ENCODE measurements around the gene DLL4.

DLL4 gene

DNA sequence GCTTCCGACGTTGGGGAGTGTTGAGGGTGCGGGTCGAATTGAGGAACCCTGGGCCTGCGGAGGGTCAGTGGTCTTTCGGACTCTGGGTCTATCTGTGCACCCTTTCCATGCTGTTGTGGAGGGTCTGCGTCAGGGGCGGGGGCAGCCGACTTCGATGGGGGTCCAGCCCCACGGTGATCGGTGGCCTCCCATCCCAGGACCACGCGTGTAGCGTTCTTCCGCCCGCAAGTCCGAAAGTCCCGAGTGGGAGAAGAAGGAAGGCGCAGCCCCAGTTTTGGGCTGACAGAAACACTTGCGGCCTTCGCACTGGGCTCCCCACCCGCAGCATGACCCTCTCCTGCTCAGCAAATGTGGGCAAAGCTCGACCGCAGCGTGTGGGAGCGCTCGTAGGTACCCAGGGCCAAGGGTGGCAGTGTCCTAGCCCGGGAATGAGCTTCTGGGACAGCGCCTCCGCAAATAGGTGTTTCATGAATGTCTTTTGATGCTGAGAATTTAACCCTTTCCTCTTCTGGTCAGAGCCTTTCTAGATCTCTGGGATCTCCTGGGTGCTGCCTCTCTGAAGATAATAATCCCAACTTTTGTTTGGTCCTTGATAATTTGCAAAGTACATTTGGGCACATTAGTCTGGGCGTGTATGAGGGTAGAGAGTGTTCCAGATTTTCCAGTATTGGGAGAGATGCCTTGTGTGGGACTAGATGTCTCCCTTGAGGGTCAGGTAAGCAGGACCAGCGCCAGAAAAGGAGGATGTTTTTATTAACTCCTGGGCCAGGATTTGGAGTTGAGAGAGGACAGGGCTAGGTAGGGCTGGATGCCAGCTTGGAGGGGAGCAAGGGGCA, 2.3 kb upstream of the DLL4 start:
- DNase-seq (ENCODE audit: low read depth in 2 of 2), result no peak

DNA sequence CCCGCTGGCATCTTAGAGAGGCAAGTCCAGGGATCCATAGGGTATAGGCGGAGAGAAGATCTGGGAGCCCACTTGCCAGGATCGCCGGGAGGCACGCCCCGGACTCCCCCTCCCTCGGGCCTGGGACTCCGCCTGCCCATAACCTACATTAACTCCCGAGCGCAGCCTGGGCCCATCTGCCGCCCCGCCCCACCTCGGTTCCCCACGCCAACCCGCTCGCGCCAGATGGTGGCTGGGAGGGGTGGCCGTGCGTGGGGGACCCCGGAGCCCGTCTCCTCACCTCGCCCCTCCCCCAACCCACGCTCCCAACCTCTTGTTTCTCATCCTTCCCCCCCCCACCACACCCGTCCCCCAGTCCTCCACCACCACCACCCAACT, 1.7 kb upstream of the DLL4 start:
- DNase-seq (ENCODE audit: low read depth in 2 of 2), result no peak

DNA sequence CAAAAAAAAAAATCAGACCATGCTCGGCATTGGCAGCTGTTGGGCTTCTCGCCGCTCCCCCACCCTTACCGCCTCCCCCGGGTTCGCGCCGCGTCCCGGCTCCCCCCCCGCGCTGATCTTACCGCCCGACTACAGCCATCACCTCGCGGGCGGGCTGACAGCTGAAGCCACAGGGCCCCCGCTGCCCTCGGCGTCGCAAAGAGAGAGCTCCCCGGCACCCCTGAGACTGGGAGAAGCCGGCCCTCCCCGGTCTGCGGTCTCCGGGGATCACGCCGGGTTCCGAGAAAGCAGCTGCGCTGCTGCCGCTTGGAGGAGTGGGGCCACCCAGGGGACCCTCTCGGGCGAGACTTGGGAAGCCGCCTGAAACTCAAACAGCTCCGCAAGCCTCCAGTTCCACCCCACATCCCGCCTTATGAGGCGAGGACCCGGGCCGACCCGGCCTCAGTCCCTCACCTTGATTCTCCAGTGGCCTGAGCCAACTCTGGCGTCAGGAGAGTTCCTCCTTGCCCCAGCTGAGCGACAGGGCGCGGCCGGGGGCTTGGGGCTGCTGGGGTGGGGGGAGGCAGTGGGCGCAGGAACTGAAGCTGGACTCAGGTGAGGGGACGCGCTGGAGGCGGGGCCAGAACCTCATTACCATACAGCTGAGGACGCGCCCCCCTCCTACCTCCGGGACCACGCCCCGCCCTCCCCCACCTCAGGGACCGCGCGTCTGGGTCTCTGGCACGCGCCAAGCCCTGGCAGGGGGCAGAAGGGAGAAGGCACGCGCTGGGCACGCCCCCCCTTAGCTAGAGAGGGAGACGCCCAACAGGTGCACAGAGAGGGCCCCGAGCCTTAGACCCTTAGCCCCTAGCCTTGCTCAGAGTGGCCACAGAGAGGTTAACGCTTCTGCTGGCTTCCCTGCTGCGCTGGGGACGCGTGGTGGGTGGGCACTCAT, 1.0 kb upstream of the DLL4 start:
- DNase-seq (ENCODE audit: low read depth in 2 of 2), result no peak

DNA sequence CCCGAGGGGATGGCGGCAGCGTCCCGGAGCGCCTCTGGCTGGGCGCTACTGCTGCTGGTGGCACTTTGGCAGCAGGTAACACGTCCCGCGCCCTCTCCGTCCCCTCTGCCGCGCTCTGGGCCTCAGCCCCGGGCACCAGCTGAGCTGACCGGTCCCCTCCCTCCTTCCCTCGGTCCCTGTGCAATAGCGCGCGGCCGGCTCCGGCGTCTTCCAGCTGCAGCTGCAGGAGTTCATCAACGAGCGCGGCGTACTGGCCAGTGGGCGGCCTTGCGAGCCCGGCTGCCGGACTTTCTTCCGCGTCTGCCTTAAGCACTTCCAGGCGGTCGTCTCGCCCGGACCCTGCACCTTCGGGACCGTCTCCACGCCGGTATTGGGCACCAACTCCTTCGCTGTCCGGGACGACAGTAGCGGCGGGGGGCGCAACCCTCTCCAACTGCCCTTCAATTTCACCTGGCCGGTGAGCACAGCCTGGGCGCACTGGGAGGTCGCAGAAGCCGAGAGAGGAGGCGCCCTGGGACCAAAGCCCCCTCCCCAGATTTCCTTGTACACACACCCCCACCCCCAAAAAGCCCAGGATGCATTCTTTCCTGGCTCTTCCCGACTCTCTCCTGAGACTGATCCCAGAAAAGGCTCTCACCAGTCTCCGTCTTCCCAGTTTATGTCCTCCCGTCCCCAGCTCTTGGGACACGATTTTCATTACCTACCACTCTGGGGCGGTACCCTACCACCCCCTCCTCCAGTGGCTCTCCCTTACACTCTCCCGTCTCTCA, 705 bp downstream of the DLL4 start:
- no peak for DNase-seq (ENCODE audit: low read depth in 2 of 2)

DNA sequence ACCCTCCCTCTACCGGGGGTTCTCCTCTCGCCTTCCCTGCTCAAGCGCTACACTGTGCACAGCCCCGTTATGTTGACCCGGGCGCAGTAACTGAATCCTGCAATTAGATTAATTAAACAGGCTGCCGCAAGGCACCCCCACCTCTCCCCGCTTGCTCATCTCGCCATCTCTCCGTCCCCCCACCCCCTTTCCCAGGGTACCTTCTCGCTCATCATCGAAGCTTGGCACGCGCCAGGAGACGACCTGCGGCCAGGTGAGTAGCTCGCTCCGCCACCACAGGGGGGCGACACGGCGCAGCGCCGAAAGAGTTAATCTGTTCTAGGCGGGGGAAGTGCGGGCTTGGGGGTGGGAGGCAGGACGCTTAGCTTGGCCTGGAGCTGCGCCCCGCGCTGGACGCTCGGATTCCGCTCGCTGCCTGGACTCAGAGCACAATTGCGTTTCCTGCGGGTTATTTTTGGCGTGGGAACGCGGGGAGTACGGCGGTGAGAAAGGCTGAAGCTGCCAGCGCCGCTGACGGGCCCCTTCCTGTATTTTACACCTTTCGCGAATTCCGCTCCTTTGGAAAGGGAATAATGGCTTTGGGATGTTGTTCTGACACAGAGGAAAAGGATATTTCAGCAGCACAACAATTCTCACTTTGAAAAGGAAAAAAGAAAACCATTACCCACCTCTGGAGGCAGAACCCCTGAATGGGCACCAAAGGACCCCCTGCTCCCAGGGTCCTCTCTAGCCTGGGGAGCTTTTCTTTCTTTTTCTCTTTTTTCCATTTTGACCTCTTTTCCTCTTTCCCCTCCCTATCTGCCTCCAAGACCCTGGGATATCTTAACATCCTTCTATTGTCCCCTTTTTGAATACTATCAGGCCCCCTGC, 1.5 kb downstream of the DLL4 start:
- DNase-seq (ENCODE audit: low read depth in 2 of 2), result no peak

DNA sequence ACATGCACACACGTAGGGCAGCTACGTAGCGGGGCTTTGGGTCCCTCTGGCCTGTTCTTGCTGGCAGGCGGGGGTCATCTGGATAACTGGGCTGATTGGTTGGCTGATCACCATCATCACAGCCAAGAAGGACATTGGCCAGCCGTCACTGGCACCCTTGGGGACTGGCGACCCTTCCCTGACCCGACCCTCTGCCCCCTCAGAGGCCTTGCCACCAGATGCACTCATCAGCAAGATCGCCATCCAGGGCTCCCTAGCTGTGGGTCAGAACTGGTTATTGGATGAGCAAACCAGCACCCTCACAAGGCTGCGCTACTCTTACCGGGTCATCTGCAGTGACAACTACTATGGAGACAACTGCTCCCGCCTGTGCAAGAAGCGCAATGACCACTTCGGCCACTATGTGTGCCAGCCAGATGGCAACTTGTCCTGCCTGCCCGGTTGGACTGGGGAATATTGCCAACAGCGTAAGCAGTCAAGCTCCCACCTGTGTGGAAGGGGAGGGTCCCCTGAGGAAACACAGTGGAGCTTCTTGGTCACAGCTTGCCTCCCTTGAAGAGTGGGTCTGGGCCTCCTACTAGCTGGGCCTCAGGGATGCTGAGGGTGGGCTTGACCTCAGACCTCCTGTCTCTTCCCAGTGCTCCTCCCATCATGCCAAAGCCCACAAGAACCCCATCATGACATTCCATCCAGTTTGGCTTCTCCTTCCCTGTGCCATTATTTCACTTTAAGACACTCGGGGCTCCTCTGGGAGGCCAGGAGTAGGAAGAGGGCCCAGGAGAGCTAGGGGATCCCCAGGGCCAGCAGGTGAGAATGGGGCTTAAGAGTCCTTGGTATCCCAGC, 2.4 kb downstream of the DLL4 start:
- no peak for DNase-seq (ENCODE audit: low read depth in 2 of 2)

DNA sequence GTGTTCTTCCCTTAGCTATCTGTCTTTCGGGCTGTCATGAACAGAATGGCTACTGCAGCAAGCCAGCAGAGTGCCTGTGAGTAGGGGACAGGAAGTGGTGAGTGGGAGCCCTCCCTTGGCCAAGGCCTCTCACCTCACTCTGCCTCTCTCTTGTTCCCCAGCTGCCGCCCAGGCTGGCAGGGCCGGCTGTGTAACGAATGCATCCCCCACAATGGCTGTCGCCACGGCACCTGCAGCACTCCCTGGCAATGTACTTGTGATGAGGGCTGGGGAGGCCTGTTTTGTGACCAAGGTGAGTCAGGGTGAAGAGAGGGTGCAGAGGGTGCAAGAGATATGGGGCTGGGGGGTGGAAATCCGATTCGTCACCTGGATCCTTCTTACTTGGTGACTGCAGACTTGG, 3.0 kb downstream of the DLL4 start:
- no peak for DNase-seq (ENCODE audit: low read depth in 2 of 2)

DNA sequence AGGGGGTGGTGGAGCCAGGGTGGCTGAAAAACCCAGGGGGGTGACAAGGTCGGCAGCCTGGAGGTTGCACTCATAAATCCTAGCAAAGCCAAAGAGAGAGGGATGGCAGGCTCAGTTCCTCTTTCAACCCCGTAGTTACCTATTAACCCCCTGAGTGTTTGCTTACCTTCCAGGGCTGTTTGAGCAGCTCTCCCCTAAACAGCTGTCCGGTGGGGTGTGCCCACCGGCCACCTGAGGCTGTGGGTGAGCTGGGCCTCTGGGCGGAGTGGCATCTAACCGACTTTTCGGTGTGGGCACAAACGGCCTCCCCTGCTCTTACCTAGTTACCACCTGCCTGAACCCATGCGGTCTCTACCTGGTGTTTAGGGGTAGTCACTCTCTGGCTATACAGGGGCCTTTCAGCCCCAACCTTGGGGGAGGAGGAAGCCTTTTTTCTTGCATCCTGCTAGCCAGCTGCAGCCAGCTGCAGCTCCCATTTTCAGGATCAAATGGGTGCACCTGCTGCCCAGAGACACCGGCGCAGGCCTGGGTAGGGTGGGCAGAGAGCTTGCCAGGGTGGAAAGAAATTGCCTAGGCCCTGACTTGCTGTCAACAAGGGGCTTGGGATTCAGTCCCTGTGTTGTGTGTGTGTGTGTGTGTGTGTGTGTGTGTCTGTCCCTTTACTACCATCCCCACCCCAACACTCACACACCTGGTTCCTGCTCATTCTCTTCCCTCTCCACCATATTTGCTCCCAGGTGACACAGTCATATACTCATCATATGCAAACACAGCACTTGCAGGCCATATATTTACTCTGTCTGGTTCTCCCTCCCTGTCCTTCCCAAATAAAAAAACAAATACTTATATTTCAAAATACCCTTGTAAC, 3.7 kb downstream of the DLL4 start:
- DNase-seq (ENCODE audit: low read depth in 2 of 2), result no peak

DNA sequence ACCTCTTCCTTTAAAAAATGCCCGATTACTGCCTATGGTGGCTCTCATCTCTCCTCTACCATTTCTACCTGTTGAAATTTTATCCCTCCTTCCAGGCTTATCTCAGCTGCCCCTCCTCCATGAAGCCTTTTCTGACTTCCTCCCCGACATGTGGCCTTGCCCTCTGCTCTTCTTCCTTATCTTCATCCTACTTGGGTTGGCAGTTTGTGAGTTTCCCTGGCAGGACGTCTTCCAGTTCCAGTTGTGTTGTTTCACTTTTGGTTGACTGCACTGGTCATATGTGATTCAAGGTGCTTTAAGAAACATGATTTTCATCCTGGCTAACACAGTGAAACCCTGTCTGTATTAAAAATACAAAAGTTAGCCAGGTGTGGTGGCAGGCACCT, 4.4 kb downstream of the DLL4 start:
- no peak for DNase-seq (ENCODE audit: low read depth in 2 of 2)

DNA sequence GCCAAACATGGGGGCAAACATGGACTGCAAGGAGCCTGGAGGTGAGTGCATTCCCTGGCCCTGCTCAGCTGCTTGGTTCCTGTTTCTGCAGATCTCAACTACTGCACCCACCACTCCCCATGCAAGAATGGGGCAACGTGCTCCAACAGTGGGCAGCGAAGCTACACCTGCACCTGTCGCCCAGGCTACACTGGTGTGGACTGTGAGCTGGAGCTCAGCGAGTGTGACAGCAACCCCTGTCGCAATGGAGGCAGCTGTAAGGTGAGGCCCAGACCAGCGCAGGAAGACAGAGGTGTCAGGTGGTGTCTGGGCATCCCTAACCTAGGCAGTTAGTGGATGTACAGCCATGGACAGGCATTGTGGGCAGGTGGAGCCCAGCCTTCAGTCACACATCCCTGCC, 5.3 kb downstream of the DLL4 start:
- DNase-seq (ENCODE audit: low read depth in 2 of 2), result no peak

DNA sequence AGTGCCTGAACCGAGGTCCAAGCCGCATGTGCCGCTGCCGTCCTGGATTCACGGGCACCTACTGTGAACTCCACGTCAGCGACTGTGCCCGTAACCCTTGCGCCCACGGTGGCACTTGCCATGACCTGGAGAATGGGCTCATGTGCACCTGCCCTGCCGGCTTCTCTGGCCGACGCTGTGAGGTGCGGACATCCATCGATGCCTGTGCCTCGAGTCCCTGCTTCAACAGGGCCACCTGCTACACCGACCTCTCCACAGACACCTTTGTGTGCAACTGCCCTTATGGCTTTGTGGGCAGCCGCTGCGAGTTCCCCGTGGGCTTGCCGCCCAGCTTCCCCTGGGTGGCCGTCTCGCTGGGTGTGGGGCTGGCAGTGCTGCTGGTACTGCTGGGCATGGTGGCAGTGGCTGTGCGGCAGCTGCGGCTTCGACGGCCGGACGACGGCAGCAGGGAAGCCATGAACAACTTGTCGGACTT, 7.1 kb downstream of the DLL4 start:
- no peak for DNase-seq (ENCODE audit: low read depth in 2 of 2)

DNA sequence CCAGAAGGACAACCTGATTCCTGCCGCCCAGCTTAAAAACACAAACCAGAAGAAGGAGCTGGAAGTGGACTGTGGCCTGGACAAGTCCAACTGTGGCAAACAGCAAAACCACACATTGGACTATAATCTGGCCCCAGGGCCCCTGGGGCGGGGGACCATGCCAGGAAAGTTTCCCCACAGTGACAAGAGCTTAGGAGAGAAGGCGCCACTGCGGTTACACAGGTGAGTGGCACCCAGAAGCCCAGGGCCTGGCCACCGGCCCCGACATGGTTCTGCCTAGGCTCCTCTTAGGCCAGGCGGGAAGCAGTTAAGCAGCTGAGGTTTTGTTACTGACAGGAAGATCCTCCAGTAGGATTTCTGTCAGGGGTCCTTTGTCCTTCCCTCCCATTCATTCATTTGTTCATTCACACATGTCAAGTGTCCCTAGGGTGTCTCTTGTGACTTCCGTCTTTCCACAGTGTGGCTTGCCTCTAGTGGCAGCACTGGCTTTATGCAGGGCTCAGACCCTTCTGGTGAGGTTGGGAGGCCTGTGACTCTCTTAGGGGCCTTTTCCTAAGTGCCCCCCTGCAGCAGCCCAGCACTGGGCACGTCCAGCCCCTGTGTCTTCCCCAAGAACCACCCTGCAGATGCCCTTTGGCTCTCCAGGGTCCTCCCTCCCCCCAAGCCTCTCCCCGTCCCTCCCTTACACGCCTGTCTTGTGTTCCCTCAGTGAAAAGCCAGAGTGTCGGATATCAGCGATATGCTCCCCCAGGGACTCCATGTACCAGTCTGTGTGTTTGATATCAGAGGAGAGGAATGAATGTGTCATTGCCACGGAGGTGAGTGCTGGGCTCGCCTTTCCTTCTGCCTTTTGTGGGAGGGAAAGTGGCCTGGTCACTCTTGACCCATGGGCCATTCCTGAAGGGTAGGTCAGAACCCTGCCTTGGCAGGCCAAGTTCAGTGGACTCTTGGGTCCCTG, 7.8 kb downstream of the DLL4 start:
- DNase-seq (ENCODE audit: low read depth in 2 of 2), result no peak

DNA sequence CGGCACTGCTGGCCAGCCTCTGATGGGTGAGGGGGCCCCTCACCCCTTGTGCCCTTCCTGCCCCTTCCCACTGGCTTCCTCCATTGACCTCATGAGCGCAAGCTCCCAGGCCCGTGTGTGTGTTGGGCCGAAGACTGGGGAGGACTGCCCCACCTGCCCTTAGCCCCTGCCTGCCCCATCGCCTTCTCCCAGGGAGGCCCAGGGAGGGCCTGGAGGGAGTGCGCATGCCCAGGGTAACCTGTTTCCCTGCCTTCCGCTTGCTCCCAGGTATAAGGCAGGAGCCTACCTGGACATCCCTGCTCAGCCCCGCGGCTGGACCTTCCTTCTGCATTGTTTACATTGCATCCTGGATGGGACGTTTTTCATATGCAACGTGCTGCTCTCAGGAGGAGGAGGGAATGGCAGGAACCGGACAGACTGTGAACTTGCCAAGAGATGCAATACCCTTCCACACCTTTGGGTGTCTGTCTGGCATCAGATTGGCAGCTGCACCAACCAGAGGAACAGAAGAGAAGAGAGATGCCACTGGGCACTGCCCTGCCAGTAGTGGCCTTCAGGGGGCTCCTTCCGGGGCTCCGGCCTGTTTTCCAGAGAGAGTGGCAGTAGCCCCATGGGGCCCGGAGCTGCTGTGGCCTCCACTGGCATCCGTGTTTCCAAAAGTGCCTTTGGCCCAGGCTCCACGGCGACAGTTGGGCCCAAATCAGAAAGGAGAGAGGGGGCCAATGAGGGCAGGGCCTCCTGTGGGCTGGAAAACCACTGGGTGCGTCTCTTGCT, 8.8 kb downstream of the DLL4 start:
- DNase-seq (ENCODE audit: low read depth in 2 of 2), result no peak

DNA sequence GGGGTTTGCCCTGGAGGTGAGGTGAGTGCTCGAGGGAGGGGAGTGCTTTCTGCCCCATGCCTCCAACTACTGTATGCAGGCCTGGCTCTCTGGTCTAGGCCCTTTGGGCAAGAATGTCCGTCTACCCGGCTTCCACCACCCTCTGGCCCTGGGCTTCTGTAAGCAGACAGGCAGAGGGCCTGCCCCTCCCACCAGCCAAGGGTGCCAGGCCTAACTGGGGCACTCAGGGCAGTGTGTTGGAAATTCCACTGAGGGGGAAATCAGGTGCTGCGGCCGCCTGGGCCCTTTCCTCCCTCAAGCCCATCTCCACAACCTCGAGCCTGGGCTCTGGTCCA, 9.4 kb downstream of the DLL4 start:
- DNase-seq (ENCODE audit: low read depth in 2 of 2), result no peak

DNA sequence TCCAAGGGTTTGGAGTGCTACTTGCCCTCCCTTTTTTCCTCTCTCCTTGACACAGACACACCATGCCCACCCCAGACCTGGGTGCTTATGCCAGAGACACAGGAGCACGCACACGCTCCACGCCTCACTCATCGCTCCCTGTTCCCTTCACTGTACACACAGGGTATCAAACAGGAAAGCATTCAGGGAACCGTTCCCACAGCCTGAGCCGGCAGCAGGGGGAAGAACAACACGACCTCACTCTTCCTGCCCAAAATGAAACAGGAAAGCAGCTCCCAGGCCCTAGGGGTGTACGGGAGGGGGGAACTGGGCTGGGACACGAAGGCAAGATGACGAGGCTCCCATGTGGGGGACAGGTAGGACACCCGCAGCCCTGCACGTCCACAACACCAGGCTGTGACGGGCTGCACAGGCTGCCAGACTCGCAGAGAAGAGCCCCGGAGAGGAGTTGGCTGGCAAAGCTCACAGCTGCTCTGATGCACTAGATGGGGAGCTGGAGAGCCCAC, 11.2 kb downstream of the DLL4 start:
- no peak for DNase-seq (ENCODE audit: low read depth in 2 of 2)

DNA sequence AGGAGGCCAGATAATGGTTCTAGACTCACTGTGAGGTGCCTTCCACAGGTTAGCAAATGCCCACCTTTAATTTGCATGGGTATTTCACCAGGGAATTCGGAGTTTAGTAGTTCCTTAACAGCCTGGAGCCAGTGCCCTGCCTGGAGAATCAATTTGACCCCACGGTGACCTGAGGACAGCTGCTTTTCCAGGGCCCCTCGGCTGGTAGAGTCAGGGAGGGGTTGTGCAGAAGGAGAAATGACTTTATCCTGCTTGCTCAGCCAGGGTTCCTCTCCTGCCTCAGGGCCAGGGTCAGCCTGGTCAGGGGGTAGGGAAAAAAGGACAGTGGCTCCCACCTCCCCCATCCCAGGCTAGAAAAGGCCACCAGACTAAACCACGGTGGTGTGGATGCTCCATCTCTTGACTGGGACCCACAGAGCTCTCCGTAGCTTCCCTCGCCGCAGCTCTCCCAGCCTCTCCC, 12.0 kb downstream of the DLL4 start:
- no peak for DNase-seq (ENCODE audit: low read depth in 2 of 2)
